Liver (tissue), 3 donors: ENCODE measurements around the gene ASTN1.

Source experiments
- GABPA ChIP-seq, 2 donors: IDR thresholded peaks in 1 of 2; conservative IDR thresholded peaks in 1 of 2; 2 replicates each; pipeline ENCODE4 v1.6.1; 2016; ENCODE audit warnings: antibody characterized with exemption in 2 of 2, mild to moderate bottlenecking in 1 of 2, moderate library complexity in 1 of 2
- JUND ChIP-seq, 2 donors: IDR thresholded peaks; 2 replicates each; pipeline ENCODE4 v1.6.1; 2016; ENCODE audit warnings: antibody characterized with exemption in 2 of 2
- RAD21 ChIP-seq, 2 donors: IDR thresholded peaks; 2 replicates each; pipeline ENCODE4 v1.6.1; 2016; ENCODE audit warnings: antibody characterized with exemption in 2 of 2, mild to moderate bottlenecking in 2 of 2
- SP1 ChIP-seq: IDR thresholded peaks from 2 replicates; pipeline ENCODE4 v1.6.1; 2018; ENCODE audit warnings: antibody characterized with exemption, mild to moderate bottlenecking
- YY1 ChIP-seq: IDR thresholded peaks from 2 replicates; pipeline ENCODE4 v1.6.1; 2016; ENCODE audit warnings: antibody characterized with exemption, mild to moderate bottlenecking
- TF ChIP-seq, protein P1 (sequence below): fragments of 150-350 bp; IDR thresholded peaks from 2 replicates; pipeline ENCODE4 v1.5.1; 2017; ENCODE audit warnings: improper control_type of control experiment, low read depth, low read length; ENCODE audit not compliant: missing input control
- TF ChIP-seq, protein P2 (sequence below): IDR thresholded peaks from 2 replicates; pipeline ENCODE4 v1.6.1; 2016; ENCODE audit warnings: antibody characterized with exemption
- TF ChIP-seq, protein P3 (sequence below): IDR thresholded peaks from 2 replicates; pipeline ENCODE4 v1.6.1; 2016; ENCODE audit warnings: antibody characterized with exemption
- donor health status: healthy.
- donor health status: healthy.

DNA sequence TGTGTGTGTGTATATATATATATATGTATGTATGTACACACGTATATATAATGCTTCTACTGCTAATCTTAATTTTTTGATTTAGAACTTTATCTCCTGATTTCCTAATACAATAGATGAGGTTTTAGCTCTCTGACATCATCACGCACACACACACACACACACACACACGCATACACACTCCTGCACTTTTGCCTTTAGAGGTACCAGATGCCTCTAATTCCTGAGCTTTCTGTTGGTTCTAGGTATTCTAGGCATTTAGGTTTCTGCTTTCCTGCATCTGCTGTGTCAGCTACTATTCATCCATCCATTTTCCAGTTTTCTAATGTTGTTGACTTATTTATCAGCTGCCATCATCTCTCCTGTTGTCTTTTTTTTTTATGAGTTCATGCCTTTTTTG lies 348.3 kb downstream of the ASTN1 start:
- TF ChIP-seq, protein P1, sequence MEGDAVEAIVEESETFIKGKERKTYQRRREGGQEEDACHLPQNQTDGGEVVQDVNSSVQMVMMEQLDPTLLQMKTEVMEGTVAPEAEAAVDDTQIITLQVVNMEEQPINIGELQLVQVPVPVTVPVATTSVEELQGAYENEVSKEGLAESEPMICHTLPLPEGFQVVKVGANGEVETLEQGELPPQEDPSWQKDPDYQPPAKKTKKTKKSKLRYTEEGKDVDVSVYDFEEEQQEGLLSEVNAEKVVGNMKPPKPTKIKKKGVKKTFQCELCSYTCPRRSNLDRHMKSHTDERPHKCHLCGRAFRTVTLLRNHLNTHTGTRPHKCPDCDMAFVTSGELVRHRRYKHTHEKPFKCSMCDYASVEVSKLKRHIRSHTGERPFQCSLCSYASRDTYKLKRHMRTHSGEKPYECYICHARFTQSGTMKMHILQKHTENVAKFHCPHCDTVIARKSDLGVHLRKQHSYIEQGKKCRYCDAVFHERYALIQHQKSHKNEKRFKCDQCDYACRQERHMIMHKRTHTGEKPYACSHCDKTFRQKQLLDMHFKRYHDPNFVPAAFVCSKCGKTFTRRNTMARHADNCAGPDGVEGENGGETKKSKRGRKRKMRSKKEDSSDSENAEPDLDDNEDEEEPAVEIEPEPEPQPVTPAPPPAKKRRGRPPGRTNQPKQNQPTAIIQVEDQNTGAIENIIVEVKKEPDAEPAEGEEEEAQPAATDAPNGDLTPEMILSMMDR, result no peak
- no peak for TF ChIP-seq YY1
- TF ChIP-seq JUND (IDR thresholded peaks at IDR 0.05), result no peak
- TF ChIP-seq GABPA (IDR thresholded peaks at IDR 0.05 in 1 of 2, conservative IDR thresholded peaks at IDR 0.05 in 1 of 2), result no peak
- TF ChIP-seq, protein P2, sequence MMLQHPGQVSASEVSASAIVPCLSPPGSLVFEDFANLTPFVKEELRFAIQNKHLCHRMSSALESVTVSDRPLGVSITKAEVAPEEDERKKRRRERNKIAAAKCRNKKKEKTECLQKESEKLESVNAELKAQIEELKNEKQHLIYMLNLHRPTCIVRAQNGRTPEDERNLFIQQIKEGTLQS, result no peak
- no peak for TF ChIP-seq RAD21 (IDR thresholded peaks at IDR 0.05)
- TF ChIP-seq, protein P3, sequence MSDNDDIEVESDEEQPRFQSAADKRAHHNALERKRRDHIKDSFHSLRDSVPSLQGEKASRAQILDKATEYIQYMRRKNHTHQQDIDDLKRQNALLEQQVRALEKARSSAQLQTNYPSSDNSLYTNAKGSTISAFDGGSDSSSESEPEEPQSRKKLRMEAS, result no peak
- TF ChIP-seq SP1, result no peak
